NCI-H446 (cell line): ENCODE data around the gene CACNA1F.
A peak's percentile ranks its signal among the peaks of the same experiment; 100 is the strongest.
"Not testable (repeated sequence)": the region's sequence is repeated elsewhere in the genome, so short reads cannot be mapped to it uniquely, and the experiment has no call there.

ENCODE experiments used
- DNase-seq, 2 experiments: peaks; one replicate each; lab custom pipeline; 2025; lab: John Stamatoyannopoulos, UW

Gene CACNA1F

DNA sequence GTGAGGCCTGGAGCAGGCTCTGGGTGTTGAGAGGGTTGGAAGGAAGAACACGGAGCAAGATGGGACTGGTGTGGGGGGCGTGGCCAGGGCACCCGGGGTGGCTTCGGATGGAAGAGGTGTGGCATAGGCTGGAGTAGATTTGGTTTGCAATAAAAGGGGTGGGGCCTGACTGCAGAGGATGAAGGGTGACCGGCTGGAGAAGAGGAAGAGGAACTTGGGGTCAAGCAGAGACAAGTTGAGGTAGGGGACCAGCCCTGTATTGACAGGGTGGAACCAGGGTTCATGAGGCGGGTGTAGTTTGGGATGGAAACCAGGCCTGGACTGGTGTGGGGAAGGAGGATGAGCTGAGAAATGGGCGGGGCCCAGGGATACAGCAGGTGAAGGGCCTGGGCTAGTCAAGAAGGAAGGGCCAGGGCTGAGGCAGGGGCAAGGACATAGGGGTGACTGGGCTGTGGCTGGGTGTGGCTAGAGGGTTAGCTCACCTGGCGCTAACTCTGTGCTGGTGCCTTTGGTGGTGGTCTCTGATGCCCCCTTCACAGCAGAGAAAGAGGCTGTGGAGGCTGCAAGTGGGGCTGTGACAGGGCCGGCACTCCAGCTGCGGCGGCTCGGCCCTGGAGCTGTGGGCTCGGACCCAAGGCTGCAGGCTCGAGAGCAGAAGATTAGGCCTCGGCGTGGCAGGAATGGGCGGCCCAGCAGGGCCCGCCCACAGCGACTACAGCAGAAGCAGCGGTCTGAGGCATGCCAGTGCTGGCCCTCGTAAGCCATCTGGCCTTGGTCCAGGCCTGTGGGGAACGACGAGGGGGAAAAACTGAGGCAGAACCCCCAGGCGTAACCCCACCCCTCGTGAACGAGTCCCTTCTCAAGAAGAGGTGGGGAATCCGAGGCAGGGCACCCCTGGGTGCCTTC lies 56.5 kb downstream of the CACNA1F start:
- DNase-seq, result no peak

DNA sequence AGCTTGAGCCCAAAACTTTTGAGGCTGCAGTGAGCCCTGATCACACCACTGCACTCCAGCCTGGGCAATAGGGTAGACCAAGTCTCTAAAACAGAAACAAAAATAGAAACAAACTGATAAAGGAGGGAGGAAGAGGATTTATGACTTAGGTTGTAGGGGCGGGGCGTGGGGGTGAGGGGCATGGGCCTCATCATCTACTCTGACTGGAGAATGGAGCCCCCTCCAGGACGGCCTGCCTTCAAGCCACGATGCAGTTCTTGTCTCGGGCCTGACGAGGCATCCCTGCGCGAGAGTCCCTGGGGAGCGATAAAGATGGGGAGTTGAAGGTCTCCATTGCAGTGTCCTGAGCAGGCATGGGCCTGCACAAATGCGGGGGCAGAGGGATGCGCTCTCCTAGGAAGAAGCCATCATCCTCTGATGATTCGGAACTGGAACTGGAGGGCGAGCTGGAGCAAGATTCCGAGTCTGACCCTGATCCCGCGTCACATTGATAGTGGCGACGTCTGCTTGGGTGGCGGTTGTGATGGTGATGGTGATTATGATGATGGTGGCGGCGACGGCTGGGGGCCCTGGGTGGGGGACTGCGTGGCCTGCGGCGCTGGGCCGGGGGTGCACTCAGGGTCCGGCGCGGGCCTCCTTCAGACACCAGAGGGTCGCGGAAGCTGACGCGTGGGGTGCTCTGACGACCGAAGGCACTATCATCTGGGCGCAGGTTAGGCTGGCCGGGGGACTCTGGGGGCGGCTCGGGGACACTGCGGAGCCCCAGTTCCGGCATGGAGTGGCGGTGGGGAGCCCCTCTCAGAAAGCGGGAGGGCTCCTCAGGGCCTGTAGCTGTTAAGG lies 57.5 kb downstream of the CACNA1F start:
- DNase-seq, result no peak

DNA sequence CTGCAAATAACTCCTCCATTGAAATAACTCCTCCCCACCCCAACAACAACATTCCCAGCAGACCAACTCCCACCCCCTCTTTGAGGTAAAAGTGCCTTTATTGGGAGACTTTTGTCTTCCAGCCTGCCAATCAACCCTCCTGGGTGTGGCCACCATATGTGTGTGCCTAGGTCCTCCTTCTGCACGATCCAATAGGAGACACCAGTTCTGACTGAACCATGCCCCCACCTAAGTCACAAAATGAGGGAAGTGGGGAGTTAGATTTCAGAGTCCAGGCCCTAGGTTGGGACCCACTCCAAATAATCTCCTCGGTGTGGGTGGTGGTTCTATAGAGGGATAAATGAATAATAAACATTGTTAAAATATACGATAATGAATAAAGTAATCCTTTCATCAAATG lies 58.4 kb downstream of the CACNA1F start:
- no peak for DNase-seq

DNA sequence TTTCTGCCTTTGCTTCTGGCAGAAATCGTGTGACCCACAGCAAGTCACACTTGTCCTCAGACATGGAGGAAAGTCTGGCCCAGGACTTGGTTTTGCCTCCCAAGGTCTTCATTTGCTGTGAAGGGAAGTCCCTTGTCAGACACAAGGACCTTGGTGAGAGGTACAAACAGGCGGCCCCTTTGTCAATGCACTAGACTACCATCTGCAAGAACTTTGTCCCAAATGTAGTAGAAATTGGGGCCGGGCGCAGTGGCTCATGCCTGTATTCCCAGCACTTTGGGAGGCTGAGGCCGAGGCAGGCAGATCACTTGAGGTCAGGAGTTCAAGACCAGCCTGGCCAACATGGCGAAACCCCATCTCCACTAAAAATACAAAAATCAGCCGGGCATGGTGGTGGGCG lies 59.6 kb downstream of the CACNA1F start:
- not testable (repeated sequence) for DNase-seq

DNA sequence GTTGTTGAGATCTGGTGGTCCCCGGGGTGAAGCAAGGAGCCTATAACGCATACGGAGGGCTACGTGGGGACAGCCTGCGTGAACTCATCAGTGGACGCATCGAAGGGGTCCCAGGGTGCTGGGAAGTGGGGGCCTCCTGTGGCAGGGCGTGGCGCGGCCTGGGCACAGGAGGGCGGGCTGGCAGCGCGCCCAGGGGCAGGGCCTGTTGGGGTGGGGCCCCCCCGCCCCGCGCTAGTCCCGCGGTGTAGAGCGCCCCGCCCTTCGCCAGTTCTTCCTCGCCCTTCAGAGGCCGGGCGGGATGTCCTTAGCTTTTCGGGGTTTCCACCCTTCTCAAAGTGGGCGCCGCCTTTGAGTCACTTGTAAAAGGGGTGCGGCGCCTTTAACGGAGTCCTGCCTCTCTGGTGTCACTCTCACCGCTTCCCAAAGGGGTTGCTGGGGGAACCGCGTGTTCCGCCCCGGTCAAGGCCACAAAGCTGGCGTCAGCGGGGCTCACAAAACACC lies 60.8 kb downstream of the CACNA1F start:
- peak; percentile 40 to 67 for DNase-seq

DNA sequence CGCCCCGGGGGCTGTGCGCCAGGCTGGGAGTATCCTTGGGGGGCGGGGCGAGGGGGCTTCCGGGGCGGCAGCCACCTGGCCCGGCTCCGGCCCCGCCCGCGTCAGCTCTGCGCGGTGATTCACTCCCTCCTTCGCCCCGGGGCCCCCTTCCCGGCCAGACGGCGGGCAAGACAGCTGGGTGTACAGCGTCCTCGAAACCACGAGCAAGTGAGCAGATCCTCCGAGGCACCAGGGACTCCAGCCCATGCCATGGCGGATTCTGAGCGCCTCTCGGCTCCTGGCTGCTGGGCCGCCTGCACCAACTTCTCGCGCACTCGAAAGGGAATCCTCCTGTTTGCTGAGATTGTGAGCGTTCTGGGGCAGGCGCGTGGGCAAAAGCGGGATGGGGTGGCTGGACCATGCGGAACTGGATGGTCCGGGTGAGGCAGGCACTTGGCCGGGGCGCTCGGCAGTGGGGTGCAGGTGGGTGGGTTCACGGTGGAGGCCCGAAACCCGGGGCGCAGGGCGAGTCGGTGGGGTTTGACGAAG lies 61.3 kb downstream of the CACNA1F start, which contains the start of gene PLP2:
Gene PLP2, plus strand, starts transcription at position 147 of the 528 bp plus-strand sequence. Its CDS starts 103 bp downstream, at position 250.
- DNase-seq, result peak in 1 of 2 experiments; percentile 40

DNA sequence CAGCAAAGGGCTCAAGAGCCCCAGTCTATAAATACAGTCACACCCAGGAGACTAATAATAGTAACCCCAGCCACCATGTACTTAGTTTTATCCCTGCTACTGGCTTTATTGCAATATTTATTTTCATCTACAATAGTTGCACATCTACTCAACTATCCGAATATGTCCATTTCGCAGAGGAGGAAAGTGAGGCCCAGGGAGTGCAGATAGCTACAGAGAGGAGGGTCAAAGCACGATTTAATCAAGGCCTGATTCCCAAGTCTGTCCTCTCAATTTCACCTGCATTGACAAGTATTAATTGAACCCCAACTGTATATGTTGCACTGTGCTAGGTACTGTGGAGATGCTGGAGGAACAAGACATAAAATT lies 65.4 kb downstream of the CACNA1F start:
- no peak for DNase-seq

DNA sequence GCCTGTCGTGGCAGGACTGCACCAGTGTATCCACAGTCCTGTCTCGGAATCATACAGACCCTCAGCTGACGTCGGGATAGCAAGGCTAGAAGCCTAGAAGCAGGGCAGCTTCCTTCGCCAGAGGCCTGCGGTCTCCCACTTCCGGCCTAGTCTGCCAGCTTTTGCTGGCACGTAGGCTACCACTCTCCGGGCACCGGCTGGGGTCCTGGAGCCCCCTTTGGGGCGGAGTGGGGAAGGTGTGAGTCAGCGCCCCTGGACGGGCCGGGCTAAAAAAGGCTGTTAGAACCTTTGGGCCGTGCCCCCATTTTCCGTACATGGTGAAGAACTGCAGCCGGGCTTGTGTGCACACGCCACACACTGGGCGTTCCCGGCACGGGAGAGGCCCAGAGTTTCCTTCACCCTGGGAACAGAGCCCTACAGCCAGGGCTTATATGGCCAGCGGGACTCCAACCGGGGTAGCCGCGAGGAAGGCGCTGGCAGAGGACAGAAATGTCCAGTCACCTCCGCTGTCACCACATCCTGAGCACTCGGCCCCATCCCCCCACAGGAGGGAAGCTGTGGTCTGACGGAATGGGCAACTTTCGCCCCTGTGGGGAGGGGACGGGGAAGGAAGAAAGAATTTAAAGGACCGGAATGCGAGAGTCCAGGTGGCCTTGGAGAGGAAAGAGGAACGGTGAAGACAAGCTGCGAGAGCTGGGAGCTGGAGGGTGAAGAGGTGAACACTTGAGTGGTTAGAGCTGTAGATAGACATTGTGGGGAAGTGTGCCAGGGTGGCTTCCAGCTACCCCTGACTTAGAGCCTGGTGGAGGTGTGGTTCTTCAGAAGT lies 66.0 kb downstream of the CACNA1F start:
- DNase-seq, result no peak

DNA sequence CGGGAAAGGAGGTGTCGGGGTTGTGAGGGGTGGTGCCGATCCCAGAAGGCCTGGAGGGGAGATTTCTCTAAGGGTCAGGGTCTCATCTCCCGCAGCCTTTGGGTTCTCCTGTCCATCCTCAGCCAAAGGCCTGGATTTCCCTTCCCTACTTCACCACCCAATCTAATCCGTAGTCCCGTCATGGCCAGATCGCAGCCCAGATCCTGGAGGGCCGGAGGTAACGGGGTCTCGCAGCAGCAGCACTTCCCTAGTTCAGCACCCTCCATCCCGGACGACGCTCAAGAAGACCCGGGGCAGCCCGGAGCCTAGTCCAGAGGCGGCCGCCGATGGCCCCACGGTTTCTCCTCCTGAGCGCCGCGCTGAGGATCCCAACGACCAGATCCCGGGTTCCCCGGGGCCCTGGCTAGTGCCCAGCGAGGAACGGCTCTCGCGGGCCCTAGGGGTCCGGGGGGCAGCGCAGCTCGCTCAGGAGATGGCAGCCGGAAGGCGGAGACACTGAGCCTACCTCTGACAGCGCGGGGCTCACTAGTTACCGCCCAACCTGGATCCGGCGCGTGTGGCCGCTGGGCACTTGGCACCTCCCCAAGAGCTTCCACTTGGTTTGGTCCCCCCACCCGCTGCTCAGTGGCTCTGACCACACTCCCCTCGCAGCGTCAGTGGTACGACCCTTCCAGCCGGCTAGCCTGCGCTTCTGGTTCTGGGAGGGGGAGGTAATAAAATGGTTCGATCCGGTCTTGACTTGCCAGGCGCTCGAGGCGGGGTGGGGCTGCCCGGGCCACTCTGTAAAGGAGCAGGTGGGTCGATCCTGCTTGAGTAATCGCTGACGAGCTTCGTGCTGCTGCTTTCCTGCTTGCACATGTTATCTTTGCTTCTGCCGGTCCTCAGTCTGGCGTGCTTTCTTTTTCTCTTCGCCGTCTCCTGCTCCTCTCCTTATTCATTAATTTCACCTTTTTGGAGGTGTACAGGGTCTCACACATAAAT lies 66.9 kb downstream of the CACNA1F start:
- no peak for DNase-seq

DNA sequence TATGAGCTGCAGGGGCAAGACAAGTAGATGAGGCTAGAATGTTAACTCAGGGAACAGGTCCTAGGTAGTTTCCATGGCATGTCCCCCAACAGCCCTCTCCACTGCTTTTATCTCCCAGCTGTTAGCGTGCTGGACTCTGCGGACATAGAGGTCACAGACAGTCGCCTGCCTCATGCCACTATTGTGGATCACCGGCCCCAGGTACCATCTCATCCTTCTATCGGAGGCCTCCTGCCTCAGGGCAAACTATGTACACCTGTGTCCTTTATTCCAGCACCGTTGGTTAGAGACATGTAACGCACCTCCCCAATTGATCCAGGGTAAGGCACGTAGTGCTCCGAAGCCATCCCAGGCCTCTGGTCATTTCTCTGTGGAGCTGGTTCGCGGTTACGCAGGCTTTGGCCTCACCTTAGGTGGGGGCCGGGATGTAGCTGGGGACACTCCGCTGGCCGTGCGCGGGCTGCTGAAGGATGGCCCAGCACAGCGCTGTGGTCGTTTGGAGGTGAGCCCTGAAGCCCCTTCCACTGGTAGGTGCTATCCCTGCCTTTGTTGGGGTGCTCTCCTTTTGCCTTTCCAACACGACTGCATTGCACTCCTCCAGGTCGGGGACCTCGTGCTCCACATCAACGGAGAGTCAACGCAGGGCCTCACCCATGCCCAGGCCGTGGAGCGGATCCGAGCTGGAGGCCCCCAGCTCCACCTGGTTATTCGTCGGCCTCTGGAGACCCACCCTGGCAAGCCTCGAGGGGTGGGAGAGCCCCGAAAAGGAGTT lies 68.4 kb downstream of the CACNA1F start:
- no peak for DNase-seq

DNA sequence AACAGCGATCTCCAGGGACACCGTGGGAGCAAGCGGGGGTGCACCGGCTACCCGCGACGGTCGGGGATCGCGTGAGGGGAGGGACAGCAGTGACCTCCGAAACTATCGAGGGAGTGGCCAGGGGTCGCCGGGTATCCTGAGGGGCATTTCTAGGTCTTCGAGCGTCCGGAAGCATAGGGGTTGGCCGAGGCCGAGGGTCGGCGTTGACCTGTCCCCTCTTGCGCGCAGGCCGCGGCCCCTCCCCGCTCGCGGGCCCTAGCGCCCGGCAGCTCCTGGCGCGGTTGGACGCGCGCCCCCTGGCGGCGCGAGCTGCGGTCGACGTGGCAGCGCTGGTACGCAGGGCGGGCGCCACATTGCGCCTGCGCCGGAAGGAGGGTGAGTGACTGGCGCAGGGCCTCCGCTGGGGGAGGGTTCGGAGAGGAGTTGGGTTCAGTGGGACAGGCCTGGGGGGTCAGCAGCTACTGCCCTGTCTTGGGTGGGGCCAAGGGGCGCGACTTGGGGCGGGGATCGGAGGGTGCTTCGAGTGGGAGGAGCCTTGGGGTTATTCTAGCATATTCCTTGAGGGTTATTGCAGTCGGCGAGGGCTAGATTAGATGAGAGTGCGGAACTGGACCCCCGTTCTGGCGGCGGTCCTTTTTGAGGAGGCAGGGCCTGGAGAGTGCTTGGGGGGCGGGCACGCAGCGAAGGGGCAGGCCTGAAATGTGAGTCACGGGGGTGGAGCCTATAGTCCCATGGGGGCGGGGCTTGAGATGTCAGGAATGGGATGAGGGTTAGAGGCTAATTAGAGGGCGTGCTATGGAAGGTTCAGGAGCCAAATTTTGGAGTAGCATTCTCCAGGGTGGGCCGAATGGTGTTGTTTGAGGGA lies 69.4 kb downstream of the CACNA1F start:
- DNase-seq, result peak; percentile 49 to 83

DNA sequence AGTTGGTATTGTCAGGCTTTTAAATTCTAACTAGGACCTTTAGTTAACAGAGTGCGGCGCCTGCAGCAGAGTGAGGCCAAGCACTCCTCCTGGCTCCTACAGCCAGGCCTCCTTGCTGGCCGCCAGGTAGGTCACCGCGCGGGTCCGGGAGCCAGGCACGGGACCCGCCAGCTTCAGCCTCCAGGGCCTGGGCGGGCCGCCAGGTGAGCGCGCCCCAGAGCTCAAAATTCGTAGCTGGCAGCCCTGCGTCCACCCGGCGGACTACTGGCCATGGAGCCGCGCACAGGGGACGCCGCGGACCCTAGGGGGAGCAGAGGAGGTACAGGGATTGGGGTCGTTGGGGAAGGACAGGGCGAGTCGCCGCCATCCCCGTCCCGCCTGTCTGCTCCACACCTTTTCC lies 70.5 kb downstream of the CACNA1F start, which contains the start of gene MAGIX:
Gene MAGIX, plus strand, starts transcription at position 139 of the 400 bp plus-strand sequence. Its CDS starts 132 bp downstream, at position 271.
- DNase-seq, result no peak

DNA sequence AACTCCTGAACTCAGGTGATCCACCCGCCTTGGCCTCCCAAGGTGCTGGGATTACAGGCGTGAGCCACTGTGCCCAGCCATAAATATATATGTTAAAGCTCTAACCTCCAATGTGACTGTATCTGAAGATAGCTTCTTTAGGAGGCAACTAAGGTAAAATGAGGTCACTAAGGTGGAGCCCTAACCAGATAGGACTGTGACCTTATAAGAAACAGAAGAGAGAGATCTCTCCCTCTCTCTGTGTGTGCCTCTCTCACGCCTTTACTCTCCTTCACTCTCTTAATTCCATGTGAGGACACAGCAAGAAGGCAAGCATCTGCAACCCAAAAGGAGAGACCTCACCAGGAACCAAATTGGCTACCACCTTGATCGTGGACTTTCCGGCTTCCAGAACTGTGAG lies 71.5 kb downstream of the CACNA1F start:
- no peak for DNase-seq

DNA sequence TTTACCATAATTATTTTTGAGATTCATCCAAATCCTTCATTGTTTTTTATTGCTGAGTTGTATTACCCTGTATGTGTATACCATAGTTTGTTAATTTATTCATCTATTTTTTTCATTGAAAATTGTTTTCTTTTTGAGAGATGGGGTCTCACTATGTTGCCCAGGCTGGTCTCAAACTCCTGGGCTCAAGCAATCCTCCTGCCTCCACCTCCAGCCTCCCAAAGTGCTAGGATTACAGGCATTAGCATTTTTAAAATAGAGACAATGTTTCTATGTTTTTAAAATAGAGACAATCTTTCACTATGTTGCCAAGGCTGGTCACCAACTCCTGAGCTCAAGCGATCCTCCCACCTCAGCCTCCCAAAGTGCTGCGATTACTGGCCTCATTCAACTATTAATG lies 72.2 kb downstream of the CACNA1F start:
- no peak for DNase-seq

DNA sequence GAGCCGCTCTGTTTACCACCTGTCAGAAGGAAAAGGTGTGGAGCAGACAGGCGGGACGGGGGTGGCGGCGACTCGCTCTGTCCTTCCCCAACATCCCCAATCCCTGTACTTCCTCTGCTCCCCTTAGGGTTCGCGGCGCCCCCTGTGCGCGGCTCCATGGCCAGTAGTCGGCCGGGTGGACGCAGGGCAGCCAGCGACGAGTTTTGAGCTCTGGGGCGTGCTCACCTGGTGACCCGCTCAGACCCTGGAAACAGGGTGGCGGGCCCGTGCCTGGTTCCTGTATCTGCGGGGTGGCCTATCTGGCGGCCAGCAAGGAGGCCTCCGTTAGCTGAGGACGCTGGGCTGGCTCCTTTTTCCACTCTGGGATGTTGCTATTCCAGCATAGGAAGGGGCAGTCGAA lies 75.9 kb downstream of the CACNA1F start:
- DNase-seq, result no peak

DNA sequence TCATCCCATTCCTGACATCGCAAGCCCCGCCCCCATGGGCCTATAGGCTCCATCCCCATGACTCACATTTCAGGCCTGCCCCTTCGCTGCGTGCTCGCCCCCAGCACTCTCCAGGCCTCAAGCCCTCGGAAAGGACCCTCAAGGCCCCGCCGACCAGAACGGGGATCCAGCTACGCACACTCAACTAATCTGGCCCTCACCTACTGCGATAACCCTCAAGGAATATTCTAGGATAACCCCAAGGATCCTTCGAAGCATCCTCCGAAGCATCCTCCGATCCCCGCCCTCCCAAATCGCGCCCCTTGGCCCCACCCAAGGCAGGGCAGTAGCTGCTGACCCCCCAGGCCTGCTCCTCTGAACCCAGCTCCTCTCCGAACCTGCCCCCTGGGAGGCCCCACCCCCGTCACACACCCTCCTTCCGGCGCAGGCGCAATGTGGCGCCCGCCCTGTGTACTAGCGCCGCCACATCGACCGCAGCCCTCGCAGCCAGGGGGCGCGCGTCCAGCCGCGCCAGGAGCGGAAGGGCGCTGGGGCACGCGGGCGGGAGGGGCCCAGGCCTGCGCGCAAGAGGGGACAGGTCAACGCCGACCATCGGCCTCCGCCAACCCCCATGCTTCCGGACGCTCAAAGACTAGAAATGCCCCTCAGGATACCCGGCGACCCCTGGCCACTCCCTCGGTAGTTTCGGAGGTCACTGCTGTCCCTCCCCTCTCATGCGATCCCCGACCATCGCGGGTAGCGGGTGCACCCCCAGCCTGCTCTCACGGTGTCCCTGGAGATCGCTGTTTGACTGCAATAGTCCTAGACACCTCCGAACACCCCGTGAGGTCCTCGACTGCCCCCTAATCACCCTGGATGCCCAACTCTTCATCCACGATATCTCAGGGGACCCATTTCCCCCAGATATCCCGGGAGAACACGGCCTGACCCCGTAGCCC lies 77.0 kb downstream of the CACNA1F start:
- peak; percentile 70 to 88 for DNase-seq

DNA sequence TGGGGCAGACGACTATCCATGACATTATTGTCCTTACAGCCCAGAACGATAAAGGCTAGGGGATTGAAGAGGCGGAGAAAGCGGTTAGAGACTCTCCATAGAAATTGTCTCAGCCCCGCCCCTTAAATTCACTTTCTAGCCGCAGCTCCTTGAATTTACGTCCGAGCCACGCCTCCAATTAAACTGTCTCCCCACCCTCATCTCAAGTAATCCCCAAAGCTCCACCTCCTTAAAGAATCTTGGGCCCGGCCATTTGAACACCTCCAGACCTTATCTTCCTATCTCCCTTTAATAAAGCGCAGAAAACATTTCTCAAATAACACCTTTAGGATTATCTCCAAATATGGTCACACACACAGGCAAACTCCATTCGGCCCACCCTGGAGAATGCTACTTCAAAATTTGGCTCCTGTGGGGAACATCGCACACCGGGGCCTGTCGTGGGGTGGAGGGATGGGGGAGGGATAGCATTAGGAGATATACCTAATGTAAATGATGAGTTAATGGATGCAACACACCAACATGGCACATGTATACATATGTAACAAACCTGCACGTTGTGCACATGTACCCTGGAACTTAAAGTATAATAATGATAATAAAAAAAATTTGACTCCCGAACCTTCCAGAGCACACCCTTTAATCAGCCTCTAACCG lies 77.8 kb downstream of the CACNA1F start:
- DNase-seq, result peak; percentile 23 to 48
